Astrocyte (in vitro differentiated cells and primary cell): Measurements from ENCODE around the gene SUSD3.

ENCODE experiments used
- CTCF ChIP-seq: IDR thresholded peaks from 2 replicates; pipeline ENCODE4 v1.5.1; 2011; ENCODE audit warnings: low read depth, mild to moderate bottlenecking, inconsistent platforms, low read length, moderate library complexity; ENCODE audit not compliant: insufficient read depth
- EZH2 ChIP-seq: IDR thresholded peaks from 2 replicates; pipeline ENCODE4 v1.6.1; 2012; ENCODE audit warnings: mild to moderate bottlenecking, low read length, inconsistent platforms; ENCODE audit not compliant: insufficient read depth

- TF ChIP-seq CTCF: no peak
- no peak for TF ChIP-seq EZH2
These were observed 6.1 kb downstream of the SUSD3 start for GRCh38 chr9:93064392-93065134.
